B cell (primary cell): Measurements from ENCODE around the gene RBM17. TPM values are rescaled to one million over a fixed set of nuclear protein-coding genes. Genes with fewer than 3 reads are reported as not detected.

Experiments used
- ATAC-seq: fragments of 200-7000 bp; cut with Tn5 transposase; one replicate; pipeline ENCODE4 v1.10.0; 2021; ENCODE audit warnings: low read depth, mild to moderate bottlenecking, moderate number of reproducible peaks, moderate library complexity
- CTCF ChIA-PET: fragments of 350-600 bp; sonication (Branson Sonifier 250); formaldehyde crosslinking; loops from one replicate; lab custom pipeline; 2021; ENCODE audit warnings: antibody characterized with exemption, inconsistent platforms; lab: Charles Lee
- POLR2A ChIA-PET: fragments of 350-600 bp; sonication (Branson Sonifier 250); formaldehyde crosslinking; loops from one replicate; lab custom pipeline; 2021; ENCODE audit warnings: antibody characterized with exemption; lab: Charles Lee
- DNase-seq: peaks from one replicate; pipeline ENCODE4 v3.0.0; 2013
- H2AFZ ChIP-seq: 2 replicates; pipeline ENCODE4 v1.6.1; 2012; ENCODE audit warnings: mild to moderate bottlenecking, low read depth, low read length; ENCODE audit not compliant: insufficient read depth, poor library complexity, severe bottlenecking
- H3K27ac ChIP-seq, 2 donors: 1 replicate in 1 of 2; 2 replicates in 1 of 2; pipeline ENCODE4 v1.5.1; 2012 to 2013; ENCODE audit warnings: low read length in 2 of 2, mild to moderate bottlenecking in 2 of 2, moderate library complexity in 1 of 2
- H3K27me3 ChIP-seq, 4 experiments: fragments of 200-600 bp in 1 of 4; sonication (generic) in 1 of 4; replicated peaks in 1 of 4; 1 replicate in 2 of 4; 2 replicates in 2 of 4; pipeline versions ENCODE4 v1.6.1 to v1.7.0; 2013 to 2016; ENCODE audit warnings: low read length in 3 of 4, mild to moderate bottlenecking in 2 of 4, mixed read lengths in 1 of 4, moderate library complexity in 1 of 4; ENCODE audit not compliant: insufficient read depth in 4 of 4, control insufficient read depth in 3 of 4; ENCODE audit errors: control extremely low read depth in 1 of 4
- H3K36me3 ChIP-seq, 2 experiments: replicated peaks in 1 of 2; 1 replicate in 1 of 2; 2 replicates in 1 of 2; pipeline versions ENCODE4 v1.6.1 to v1.7.1; 2013; ENCODE audit warnings: low read length in 1 of 2; ENCODE audit not compliant: insufficient read depth in 2 of 2, control insufficient read depth in 1 of 2; ENCODE audit errors: control extremely low read depth in 1 of 2, extremely low read depth in 1 of 2
- H3K4me1 ChIP-seq, 2 donors: fragments of 200-600 bp in 1 of 2; sonication (generic) in 1 of 2; 1 replicate in 1 of 2; 2 replicates in 1 of 2; pipeline versions ENCODE4 v1.5.1 to v1.6.1; 2013 to 2017; ENCODE audit warnings: low read length in 2 of 2; ENCODE audit not compliant: control insufficient read depth in 2 of 2, insufficient read depth in 2 of 2
- H3K4me2 ChIP-seq: replicated peaks from 2 replicates; pipeline ENCODE3; 2012; ENCODE audit warnings: mild to moderate bottlenecking, low read depth, low read length; ENCODE audit not compliant: poor library complexity, severe bottlenecking
- H3K4me3 ChIP-seq, 5 experiments: fragments of 200-600 bp in 1 of 5; sonication (generic) in 1 of 5; 1 replicate in 3 of 5; 2 replicates in 2 of 5; pipeline versions ENCODE4 v1.5.1 to v1.7.0; 2011 to 2016; ENCODE audit warnings: low read length in 4 of 5, mild to moderate bottlenecking in 4 of 5, low read depth in 2 of 5, control low read depth in 1 of 5, moderate library complexity in 1 of 5; ENCODE audit not compliant: insufficient read depth in 1 of 5; ENCODE audit errors: control extremely low read depth in 1 of 5, extremely low read depth in 1 of 5
- H3K79me2 ChIP-seq: fragments of 200-600 bp; sonication (generic); one replicate; pipeline ENCODE4 v1.6.0; 2016; ENCODE audit warnings: low read length; ENCODE audit not compliant: control insufficient read depth, insufficient read depth
- H3K9ac ChIP-seq: fragments of 200-600 bp; sonication (generic); 2 replicates; pipeline ENCODE4 v1.6.1; 2017; ENCODE audit warnings: mild to moderate bottlenecking, low read length, moderate library complexity
- H3K9me3 ChIP-seq, 3 donors: one replicate each; pipeline versions ENCODE4 v1.6.1 to v1.7.1; 2013; ENCODE audit warnings: low read length in 2 of 3; ENCODE audit not compliant: control insufficient read depth in 2 of 3, insufficient read depth in 1 of 3; ENCODE audit errors: control extremely low read depth in 1 of 3
- H4K20me1 ChIP-seq: 2 replicates; pipeline ENCODE4 v1.6.0; 2012; ENCODE audit warnings: mild to moderate bottlenecking, low read length; ENCODE audit not compliant: insufficient read depth, control insufficient read depth, poor library complexity, severe bottlenecking
- H3K27ac Mint-ChIP-seq: one replicate; pipeline ENCODE4 v1.8.0; 2021; ENCODE audit warnings: mixed read lengths
- H3K27me3 Mint-ChIP-seq: one replicate; pipeline ENCODE4 v1.8.0; 2021; ENCODE audit warnings: mixed read lengths
- H3K4me1 Mint-ChIP-seq: one replicate; pipeline ENCODE4 v1.8.0; 2021; ENCODE audit warnings: mixed read lengths
- H3K4me3 Mint-ChIP-seq: one replicate; pipeline ENCODE4 v1.8.0; 2021; ENCODE audit warnings: mixed read lengths
- H3K9me3 Mint-ChIP-seq: one replicate; pipeline ENCODE4 v1.8.0; 2022; ENCODE audit warnings: mixed read lengths; ENCODE audit not compliant: insufficient read depth
- EZH2 ChIP-seq: IDR thresholded peaks from 2 replicates; pipeline ENCODE4 v1.6.1; 2012; ENCODE audit warnings: borderline replicate concordance, low read depth, mild to moderate bottlenecking, moderate library complexity, low read length; ENCODE audit not compliant: insufficient read depth, poor library complexity, severe bottlenecking
- WGBS: methylation state at CpG from one replicate; pipeline ENCODE4 v1.1.5; 2013; ENCODE audit warnings: missing lambda C conversion rate; ENCODE audit not compliant: insufficient coverage; 5-methylcytosine and 5-hydroxymethylcytosine counted together
- intact Hi-C: fragments of 100-400 bp; cut with micrococcal nuclease; formaldehyde crosslinking; loops from one replicate; pipeline ENCODE4 v1.10.0; 2022
- polyA plus RNA-seq: library from polyadenylated mRNA; depleted of rRNA; stranded (reverse); fragments of >200 nt; gene quantifications from 2 replicates; pipeline ENCODE4 v1.2.3, GENCODE V29; 2012
- total RNA-seq, 2 donors: library from RNA; stranded (reverse); fragments of 120-200 nt in 1 of 2; gene quantifications; 1 replicate in 1 of 2; 2 replicates in 1 of 2; pipeline versions ENCODE4 v1.2.3 to v1.2.4, GENCODE V29; 2013 to 2022
- TF ChIP-seq, protein P1 (sequence below): fragments of 200-600 bp; IDR thresholded peaks from one replicate; pipeline ENCODE4 v1.8.0; 2022; ENCODE audit warnings: antibody characterized with exemption, mild to moderate bottlenecking

Gene RBM17
- total and polyA plus RNA-seq, 2 donors (not counting 1 experiment from before 2014, with no cell fraction given): 34.7 to 168 TPM

DNA sequence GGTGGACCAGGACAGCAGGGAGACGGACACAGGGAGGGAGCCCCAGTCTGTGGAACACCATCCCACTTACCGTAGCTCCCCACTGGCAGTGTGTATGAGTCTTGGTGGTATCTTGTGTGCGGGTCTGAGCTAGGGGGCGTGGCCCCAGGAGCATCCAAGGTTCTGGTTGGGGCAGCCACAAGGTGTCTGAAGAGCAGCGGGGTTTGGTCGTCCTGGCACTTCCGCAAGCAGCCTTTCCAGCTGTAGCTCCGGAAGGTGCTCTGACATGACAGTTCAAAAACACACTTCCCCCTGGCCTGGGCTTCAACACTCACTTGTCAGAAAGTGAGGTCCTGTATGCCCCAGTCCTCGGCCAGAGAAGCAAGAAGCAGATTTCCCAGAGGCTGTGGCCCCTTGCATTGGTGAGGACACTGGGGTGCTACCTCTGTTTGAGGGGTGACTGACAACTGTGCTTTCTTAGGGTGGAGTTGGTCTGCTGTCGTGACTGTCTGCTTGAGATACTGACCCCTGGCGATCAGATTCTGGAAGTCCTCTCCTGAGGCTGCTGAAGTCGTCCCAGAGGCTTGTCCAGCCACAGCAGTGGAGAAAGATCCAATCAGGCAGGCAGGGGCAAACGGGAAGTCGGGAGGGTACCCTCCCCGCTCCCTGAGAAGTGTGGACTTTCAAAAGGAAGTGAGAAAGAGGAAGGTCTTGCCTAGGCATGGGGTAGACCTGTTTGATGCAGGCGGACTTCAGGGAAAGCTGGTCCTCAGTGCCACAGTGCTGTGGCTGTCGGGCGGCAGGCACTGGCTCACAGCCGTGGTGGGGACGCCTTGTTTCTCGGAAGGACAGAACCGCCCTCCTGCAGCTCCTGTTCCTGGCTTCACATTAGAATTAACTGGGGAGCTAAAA, 62.5 kb downstream of the RBM17 start:
- intact Hi-C loops: loop anchor here (1.0 to 5.0 kb wide), 3 partner anchors 42 to 99 kb away; no protein-coding TSS in a partner anchor
- peak overlapping the region; percentile 85 for H3K4me3 Mint-ChIP-seq

More for the DNA sequence above, 62.5 kb downstream of the RBM17 start:
- H2AFZ ChIP-seq: peak overlapping the region; percentile 82
- POLR2A ChIA-PET: interaction anchor here (1.1 to 1.2 kb wide), 2 partner anchors 12 to 51 kb away, joined by 3 to 6 read pairs; no protein-coding TSS in a partner anchor
- no peaks in the 10 kb centered on the region for H3K9me3 Mint-ChIP-seq
- 9% methylated on average over 20 of the region's 22 CpGs for WGBS
- peaks cover 53% of the 10 kb centered on the region for H3K4me1 Mint-ChIP-seq
- no peaks in the 10 kb centered on the region for H3K27me3 Mint-ChIP-seq
- no peaks in the 10 kb centered on the region for H3K9me3 ChIP-seq
- peak overlapping the region; percentile 87 for H3K27ac Mint-ChIP-seq
- H3K27me3 ChIP-seq: no peaks in the 10 kb centered on the region
- H3K79me2 ChIP-seq: peaks cover 68% of the 10 kb centered on the region
- ATAC-seq (peak; percentile 84), DNase-seq (peak; percentile 84)
- H3K4me3 ChIP-seq: peak overlapping the region; percentile 6 to 58 (median 26)
- peaks cover 24 to 34% of the 10 kb centered on the region in 2 donors for H3K4me1 ChIP-seq
- peaks cover 22% of the 10 kb centered on the region for H4K20me1 ChIP-seq
- H3K9ac ChIP-seq: peak overlapping the region; percentile 59
- CTCF ChIA-PET: interaction anchor here (0.6 to 8.8 kb wide), 21 partner anchors 9 to 1337 kb away, joined by 3 to 77 read pairs (median 5); partner anchors contain the start of gene PFKFB3
- peak overlapping the region; percentile 84 for H3K4me2 ChIP-seq
- no peaks in the 10 kb centered on the region for H3K36me3 ChIP-seq
- TF ChIP-seq EZH2: no peak
- TF ChIP-seq, protein P1, sequence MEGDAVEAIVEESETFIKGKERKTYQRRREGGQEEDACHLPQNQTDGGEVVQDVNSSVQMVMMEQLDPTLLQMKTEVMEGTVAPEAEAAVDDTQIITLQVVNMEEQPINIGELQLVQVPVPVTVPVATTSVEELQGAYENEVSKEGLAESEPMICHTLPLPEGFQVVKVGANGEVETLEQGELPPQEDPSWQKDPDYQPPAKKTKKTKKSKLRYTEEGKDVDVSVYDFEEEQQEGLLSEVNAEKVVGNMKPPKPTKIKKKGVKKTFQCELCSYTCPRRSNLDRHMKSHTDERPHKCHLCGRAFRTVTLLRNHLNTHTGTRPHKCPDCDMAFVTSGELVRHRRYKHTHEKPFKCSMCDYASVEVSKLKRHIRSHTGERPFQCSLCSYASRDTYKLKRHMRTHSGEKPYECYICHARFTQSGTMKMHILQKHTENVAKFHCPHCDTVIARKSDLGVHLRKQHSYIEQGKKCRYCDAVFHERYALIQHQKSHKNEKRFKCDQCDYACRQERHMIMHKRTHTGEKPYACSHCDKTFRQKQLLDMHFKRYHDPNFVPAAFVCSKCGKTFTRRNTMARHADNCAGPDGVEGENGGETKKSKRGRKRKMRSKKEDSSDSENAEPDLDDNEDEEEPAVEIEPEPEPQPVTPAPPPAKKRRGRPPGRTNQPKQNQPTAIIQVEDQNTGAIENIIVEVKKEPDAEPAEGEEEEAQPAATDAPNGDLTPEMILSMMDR: peak; percentile 71
- H3K27ac ChIP-seq: peak overlapping the region; percentile 40 to 78
